ENCODE results near the gene OTUD7B.

GRCh38 chr1:149936992-149937705 lies 73.4 kb downstream of the OTUD7B start:
- no peak; the same call in 1 of the 2 replicates for TF ChIP-seq POLR2AphosphoS5 (IDR thresholded peaks at IDR 0.05; ENCODE audit: low read depth, low read length)
- TF ChIP-seq, protein P1, sequence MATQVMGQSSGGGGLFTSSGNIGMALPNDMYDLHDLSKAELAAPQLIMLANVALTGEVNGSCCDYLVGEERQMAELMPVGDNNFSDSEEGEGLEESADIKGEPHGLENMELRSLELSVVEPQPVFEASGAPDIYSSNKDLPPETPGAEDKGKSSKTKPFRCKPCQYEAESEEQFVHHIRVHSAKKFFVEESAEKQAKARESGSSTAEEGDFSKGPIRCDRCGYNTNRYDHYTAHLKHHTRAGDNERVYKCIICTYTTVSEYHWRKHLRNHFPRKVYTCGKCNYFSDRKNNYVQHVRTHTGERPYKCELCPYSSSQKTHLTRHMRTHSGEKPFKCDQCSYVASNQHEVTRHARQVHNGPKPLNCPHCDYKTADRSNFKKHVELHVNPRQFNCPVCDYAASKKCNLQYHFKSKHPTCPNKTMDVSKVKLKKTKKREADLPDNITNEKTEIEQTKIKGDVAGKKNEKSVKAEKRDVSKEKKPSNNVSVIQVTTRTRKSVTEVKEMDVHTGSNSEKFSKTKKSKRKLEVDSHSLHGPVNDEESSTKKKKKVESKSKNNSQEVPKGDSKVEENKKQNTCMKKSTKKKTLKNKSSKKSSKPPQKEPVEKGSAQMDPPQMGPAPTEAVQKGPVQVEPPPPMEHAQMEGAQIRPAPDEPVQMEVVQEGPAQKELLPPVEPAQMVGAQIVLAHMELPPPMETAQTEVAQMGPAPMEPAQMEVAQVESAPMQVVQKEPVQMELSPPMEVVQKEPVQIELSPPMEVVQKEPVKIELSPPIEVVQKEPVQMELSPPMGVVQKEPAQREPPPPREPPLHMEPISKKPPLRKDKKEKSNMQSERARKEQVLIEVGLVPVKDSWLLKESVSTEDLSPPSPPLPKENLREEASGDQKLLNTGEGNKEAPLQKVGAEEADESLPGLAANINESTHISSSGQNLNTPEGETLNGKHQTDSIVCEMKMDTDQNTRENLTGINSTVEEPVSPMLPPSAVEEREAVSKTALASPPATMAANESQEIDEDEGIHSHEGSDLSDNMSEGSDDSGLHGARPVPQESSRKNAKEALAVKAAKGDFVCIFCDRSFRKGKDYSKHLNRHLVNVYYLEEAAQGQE (IDR thresholded peaks at IDR 0.05; ENCODE audit: insufficient read depth in 1 of 2, low read depth in 2 of 2, low read length in 2 of 2), result no peak
- TF ChIP-seq FOXP2 (optimal IDR thresholded peaks at IDR 0.05; ENCODE audit: borderline replicate concordance, extremely low read depth, extremely low read length, insufficient read depth), result no peak

Measured in PFSK-1 (cell line).